ENCODE data around the gene FAM186B.
A peak's percentile ranks its signal among the peaks of the same experiment; 100 is the strongest.

Gene FAM186B

DNA sequence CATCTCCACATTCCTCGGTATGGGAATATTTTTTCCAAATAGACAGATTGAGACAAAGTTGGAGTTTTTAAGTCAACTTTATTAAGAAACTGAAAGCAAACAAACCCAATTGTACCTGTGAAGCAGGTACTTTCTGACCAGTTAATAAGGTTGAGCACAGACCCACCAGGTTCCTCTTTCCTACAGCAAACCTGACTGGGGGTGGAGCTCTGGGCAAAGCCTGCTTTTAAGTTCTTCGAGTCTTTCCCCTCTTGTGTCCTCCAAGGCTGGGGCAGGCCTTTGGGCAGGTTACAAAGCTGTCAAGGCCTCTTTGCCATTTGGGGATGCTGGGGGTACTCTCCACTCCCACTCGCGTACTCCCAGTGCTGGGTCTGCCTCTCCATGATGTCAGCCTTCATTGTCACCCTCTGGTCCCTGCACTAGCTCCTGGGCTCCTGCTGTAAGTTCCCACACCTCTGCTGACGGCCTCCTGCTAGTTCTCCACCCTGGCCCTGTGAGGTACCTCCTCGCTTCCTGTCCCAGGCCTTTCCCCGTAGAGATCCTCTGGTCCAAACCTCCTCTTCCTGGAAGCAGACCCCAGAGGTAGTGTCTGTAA is 63.4 kb downstream of the FAM186B start:
- Histone ChIP-seq H2BK5ac (ENCODE audit: low read depth, low read length, poor library complexity, severe bottlenecking) (no peak overlapping the region), H3K23ac (ENCODE audit: low read length in 2 of 2) (no peak overlapping the region), H4K91ac (ENCODE audit: low read length) (no peak overlapping the region), H3K27me3 (ENCODE audit: control insufficient read depth in 1 of 2, insufficient read depth in 1 of 2, low read length in 2 of 2) (peaks cover 74 to 87% of the 10 kb centered on the region in 2 experiments), H3K27ac (ENCODE audit: low read length, poor library complexity, severe bottlenecking) (no peak overlapping the region), H3K79me1 (replicated peaks; ENCODE audit: low read length, poor library complexity, severe bottlenecking) (no peaks in the 10 kb centered on the region), H3K36me3 (ENCODE audit: control insufficient read depth in 1 of 2, insufficient read depth in 2 of 2, low read depth in 1 of 2, low read length in 2 of 2) (no peaks in the 10 kb centered on the region), H3K18ac (ENCODE audit: low read depth in 1 of 2, low read length in 2 of 2) (no peak overlapping the region), H2BK120ac (ENCODE audit: low read depth, low read length) (no peak overlapping the region), H3K9ac (ENCODE audit: low read length) (no peak overlapping the region), H2AK5ac (ENCODE audit: low read length, severe bottlenecking) (no peak overlapping the region), H3K4me2 (ENCODE audit: low read length, poor library complexity, severe bottlenecking) (no peak overlapping the region), H2BK15ac (ENCODE audit: low read depth, poor library complexity, severe bottlenecking) (no peak overlapping the region), H3K9me3 (ENCODE audit: control insufficient read depth, low read length) (no peaks in the 10 kb centered on the region), H3K14ac (ENCODE audit: low read length in 2 of 2) (no peak overlapping the region), H2BK12ac (ENCODE audit: low read length in 2 of 2) (no peak overlapping the region), H3K4me1 (ENCODE audit: control insufficient read depth, insufficient read depth, low read depth, low read length) (peaks cover 21% of the 10 kb centered on the region), H4K8ac (ENCODE audit: low read length) (no peak overlapping the region), H3K4me3 (ENCODE audit: insufficient read depth in 1 of 2, low read depth in 1 of 2, low read length in 2 of 2) (no peak overlapping the region), H2AFZ (ENCODE audit: low read depth, low read length) (no peak overlapping the region), H3K4ac (ENCODE audit: low read depth in 1 of 2, low read length in 2 of 2) (no peak overlapping the region)
- 81% methylated on average over 6 of the region's 7 CpGs for WGBS
- DNase-seq: no peak

DNA sequence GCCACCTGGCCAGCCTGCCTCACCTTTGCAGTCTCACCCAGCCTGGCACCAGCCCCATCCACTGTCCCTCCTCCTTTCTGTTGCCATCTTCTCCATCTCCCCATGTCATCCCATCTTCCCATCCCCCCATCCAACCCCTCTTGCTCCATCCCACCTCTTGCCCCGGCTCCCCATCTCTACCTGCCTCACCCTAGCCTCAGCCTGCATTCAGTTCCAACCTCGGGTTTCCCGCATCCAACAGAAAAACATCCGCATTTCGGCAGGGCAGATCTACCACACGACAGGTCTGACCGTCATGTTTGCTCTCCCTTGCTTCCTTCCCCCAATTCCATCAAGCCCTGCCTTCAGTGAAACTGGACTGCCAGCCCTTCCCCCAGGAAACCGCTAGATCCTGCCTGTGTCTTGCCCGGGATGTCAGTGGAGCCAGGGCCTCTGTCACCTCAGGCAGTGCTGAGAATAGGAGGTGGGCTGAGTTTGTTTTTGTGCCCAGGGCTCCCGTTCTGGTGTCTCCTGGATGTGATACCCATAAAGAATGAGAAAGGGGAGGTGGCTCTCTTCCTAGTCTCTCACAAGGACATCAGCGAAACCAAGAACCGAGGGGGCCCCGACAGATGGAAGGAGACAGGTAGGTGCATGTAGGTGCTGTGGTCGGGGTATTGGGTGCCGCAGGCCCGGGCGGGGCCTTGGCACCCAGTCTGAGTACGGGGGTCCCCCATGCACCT is 64.1 kb downstream of the FAM186B start:
- 80% methylated on average over 18 of the region's 18 CpGs for WGBS
- H3K18ac ChIP-seq (ENCODE audit: low read depth in 1 of 2, low read length in 2 of 2): no peak overlapping the region
- no peak overlapping the region for H3K4me3 ChIP-seq (ENCODE audit: insufficient read depth in 1 of 2, low read depth in 1 of 2, low read length in 2 of 2)
- no peak overlapping the region for H4K91ac ChIP-seq (ENCODE audit: low read length)
- H2BK5ac ChIP-seq (ENCODE audit: low read depth, low read length, poor library complexity, severe bottlenecking): no peak overlapping the region
- peak overlapping the region; percentile 29 for H2BK15ac ChIP-seq (ENCODE audit: low read depth, poor library complexity, severe bottlenecking)
- H3K4me1 ChIP-seq (ENCODE audit: control insufficient read depth, insufficient read depth, low read depth, low read length): peaks cover 22% of the 10 kb centered on the region
- no peaks in the 10 kb centered on the region for H3K79me1 ChIP-seq (replicated peaks; ENCODE audit: low read length, poor library complexity, severe bottlenecking)
- no peak overlapping the region for H3K14ac ChIP-seq (ENCODE audit: low read length in 2 of 2)
- no peak overlapping the region for H2AFZ ChIP-seq (ENCODE audit: low read depth, low read length)
- H2BK12ac ChIP-seq (ENCODE audit: low read length in 2 of 2): no peak overlapping the region
- no peak overlapping the region for H3K4ac ChIP-seq (ENCODE audit: low read depth in 1 of 2, low read length in 2 of 2)
- H3K27me3 ChIP-seq (ENCODE audit: control insufficient read depth in 1 of 2, insufficient read depth in 1 of 2, low read length in 2 of 2): peaks cover 67 to 88% of the 10 kb centered on the region in 2 experiments
- DNase-seq: no peak
- no peak overlapping the region for H3K27ac ChIP-seq (ENCODE audit: low read length, poor library complexity, severe bottlenecking)
- H3K9me3 ChIP-seq (ENCODE audit: control insufficient read depth, low read length): no peaks in the 10 kb centered on the region
- H3K9ac ChIP-seq (ENCODE audit: low read length): no peak overlapping the region
- no peaks in the 10 kb centered on the region for H3K36me3 ChIP-seq (ENCODE audit: control insufficient read depth in 1 of 2, insufficient read depth in 2 of 2, low read depth in 1 of 2, low read length in 2 of 2)
- H4K8ac ChIP-seq (ENCODE audit: low read length): no peak overlapping the region
- H2AK5ac ChIP-seq (ENCODE audit: low read length, severe bottlenecking): no peak overlapping the region
- no peak overlapping the region for H3K23ac ChIP-seq (ENCODE audit: low read length in 2 of 2)
- H3K4me2 ChIP-seq (ENCODE audit: low read length, poor library complexity, severe bottlenecking): no peak overlapping the region
- H2BK120ac ChIP-seq (ENCODE audit: low read depth, low read length): no peak overlapping the region

DNA sequence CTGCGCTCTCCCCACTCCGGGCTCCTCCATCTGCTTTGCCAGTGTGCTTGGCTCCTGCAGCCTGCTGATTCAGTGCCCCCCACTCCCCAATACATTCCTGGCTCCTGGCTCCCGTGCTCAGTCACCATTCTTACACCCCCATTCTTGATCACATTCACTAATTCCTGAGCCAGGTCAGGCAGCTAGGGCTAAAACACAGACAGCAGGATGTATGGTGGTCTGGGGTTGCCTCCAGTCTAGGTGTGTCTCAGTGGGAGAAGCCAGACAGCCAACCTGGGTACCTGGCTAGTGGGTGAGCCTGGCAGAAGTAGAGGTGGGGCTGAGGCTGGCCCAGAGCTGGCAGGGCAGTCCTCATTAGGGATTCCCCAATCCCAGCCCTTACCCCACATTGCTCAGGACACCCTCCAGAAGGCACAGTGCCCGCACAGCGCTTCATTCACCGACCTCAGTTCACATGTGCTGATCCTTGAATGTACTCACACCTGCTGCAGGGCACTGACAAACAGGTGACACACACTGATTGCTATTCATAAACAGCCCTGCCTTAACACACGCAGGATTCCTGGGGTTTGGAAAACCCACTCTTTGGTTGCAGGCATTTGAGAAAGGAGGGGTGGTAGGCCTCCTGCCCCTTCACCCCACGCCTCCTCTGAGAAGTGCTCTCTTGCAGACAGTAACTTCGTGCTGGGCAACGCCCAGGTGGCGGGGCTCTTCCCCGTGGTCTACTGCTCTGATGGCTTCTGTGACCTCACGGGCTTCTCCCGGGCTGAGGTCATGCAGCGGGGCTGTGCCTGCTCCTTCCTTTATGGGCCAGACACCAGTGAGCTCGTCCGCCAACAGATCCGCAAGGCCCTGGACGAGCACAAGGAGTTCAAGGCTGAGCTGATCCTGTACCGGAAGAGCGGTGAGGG is 65.0 kb downstream of the FAM186B start:
- H4K91ac ChIP-seq (ENCODE audit: low read length): no peak overlapping the region
- WGBS: 55% methylated on average over 20 of the region's 21 CpGs
- no peak overlapping the region for H3K4ac ChIP-seq (ENCODE audit: low read depth in 1 of 2, low read length in 2 of 2)
- no peak overlapping the region for H2AK5ac ChIP-seq (ENCODE audit: low read length, severe bottlenecking)
- no peak overlapping the region for H2BK120ac ChIP-seq (ENCODE audit: low read depth, low read length)
- no peak overlapping the region for H2AFZ ChIP-seq (ENCODE audit: low read depth, low read length)
- no peak overlapping the region for H2BK12ac ChIP-seq (ENCODE audit: low read length in 2 of 2)
- no peak overlapping the region for H3K4me3 ChIP-seq (ENCODE audit: insufficient read depth in 1 of 2, low read depth in 1 of 2, low read length in 2 of 2)
- H3K9me3 ChIP-seq (ENCODE audit: control insufficient read depth, low read length): no peaks in the 10 kb centered on the region
- H3K4me1 ChIP-seq (ENCODE audit: control insufficient read depth, insufficient read depth, low read depth, low read length): peaks cover 27% of the 10 kb centered on the region
- no peaks in the 10 kb centered on the region for H3K79me1 ChIP-seq (replicated peaks; ENCODE audit: low read length, poor library complexity, severe bottlenecking)
- no peak overlapping the region for H3K14ac ChIP-seq (ENCODE audit: low read length in 2 of 2)
- H3K18ac ChIP-seq (ENCODE audit: low read depth in 1 of 2, low read length in 2 of 2): no peak overlapping the region
- no peaks in the 10 kb centered on the region for H3K36me3 ChIP-seq (ENCODE audit: control insufficient read depth in 1 of 2, insufficient read depth in 2 of 2, low read depth in 1 of 2, low read length in 2 of 2)
- no peak overlapping the region for H3K4me2 ChIP-seq (ENCODE audit: low read length, poor library complexity, severe bottlenecking)
- H3K27ac ChIP-seq (ENCODE audit: low read length, poor library complexity, severe bottlenecking): no peak overlapping the region
- H3K23ac ChIP-seq (ENCODE audit: low read length in 2 of 2): no peak overlapping the region
- no peak for DNase-seq
- H2BK15ac ChIP-seq (ENCODE audit: low read depth, poor library complexity, severe bottlenecking): no peak overlapping the region
- peaks cover 59 to 82% of the 10 kb centered on the region in 2 experiments for H3K27me3 ChIP-seq (ENCODE audit: control insufficient read depth in 1 of 2, insufficient read depth in 1 of 2, low read length in 2 of 2)
- H3K9ac ChIP-seq (ENCODE audit: low read length): no peak overlapping the region
- H4K8ac ChIP-seq (ENCODE audit: low read length): no peak overlapping the region
- H2BK5ac ChIP-seq (ENCODE audit: low read depth, low read length, poor library complexity, severe bottlenecking): no peak overlapping the region
